GM10266 (cell line): ENCODE data around the gene SLC30A3.
"Not testable (repeated sequence)": the region's sequence is repeated elsewhere in the genome, so short reads cannot be mapped to it uniquely, and the experiment has no call there.

Experiments used
- DNase-seq: peaks from one replicate; pipeline ENCODE4 v3.0.0; 2012; ENCODE audit errors: extremely low spot score
- CTCF ChIP-seq: IDR thresholded peaks from 2 replicates; pipeline ENCODE4 v1.5.1; 2012; ENCODE audit warnings: mild to moderate bottlenecking, low read depth; ENCODE audit not compliant: control insufficient read depth, insufficient read depth; ENCODE audit errors: missing control alignments

SLC30A3 gene

GRCh38 chr2:27275211-27276150 is 12.6 kb upstream of the SLC30A3 start, which contains the start of gene DNAJC5G:
DNAJC5G (plus strand) TSS chr2:27275433; CDS start chr2:27276729, 1,296 bp downstream.
- DNase-seq: no peak
- TF ChIP-seq CTCF: no peak

- not testable (repeated sequence) for DNase-seq
These were observed 10.0 kb upstream of the SLC30A3 start for GRCh38 chr2:27272537-27273522.

- TF ChIP-seq CTCF: no peak
- DNase-seq: no peak
These were observed 8.9 kb upstream of the SLC30A3 start for GRCh38 chr2:27271631-27272340.

- no peak for TF ChIP-seq CTCF
- DNase-seq: no peak
These were observed 7.8 kb upstream of the SLC30A3 start for GRCh38 chr2:27270670-27271069.

- TF ChIP-seq CTCF: no peak
- DNase-seq: no peak
These were observed 7.3 kb upstream of the SLC30A3 start for GRCh38 chr2:27270131-27270530.

- DNase-seq: not testable (repeated sequence)
These were observed 5.4 kb upstream of the SLC30A3 start for GRCh38 chr2:27268296-27268695.

- DNase-seq: no peak
- no peak for TF ChIP-seq CTCF
These were observed 2.7 kb upstream of the SLC30A3 start for GRCh38 chr2:27265536-27265870.
